ENCODE results near the gene SLC35F1.

- TF ChIP-seq SUZ12 (IDR thresholded peaks at IDR 0.05) = no peak
- no peak for TF ChIP-seq FOXK2 (IDR thresholded peaks at IDR 0.05)
- no peak for TF ChIP-seq HDGF (IDR thresholded peaks at IDR 0.05; ENCODE audit: borderline replicate concordance)
- TF ChIP-seq NFRKB (IDR thresholded peaks at IDR 0.05) = no peak
- no peak for TF ChIP-seq BHLHE40 (IDR thresholded peaks at IDR 0.05; ENCODE audit: borderline replicate concordance)
- TF ChIP-seq ZNF384 (IDR thresholded peaks at IDR 0.05) = no peak
- TF ChIP-seq SP1 (IDR thresholded peaks at IDR 0.05) = no peak
- no peak for TF ChIP-seq ELF4 (IDR thresholded peaks at IDR 0.05)
- TF ChIP-seq, protein P1, sequence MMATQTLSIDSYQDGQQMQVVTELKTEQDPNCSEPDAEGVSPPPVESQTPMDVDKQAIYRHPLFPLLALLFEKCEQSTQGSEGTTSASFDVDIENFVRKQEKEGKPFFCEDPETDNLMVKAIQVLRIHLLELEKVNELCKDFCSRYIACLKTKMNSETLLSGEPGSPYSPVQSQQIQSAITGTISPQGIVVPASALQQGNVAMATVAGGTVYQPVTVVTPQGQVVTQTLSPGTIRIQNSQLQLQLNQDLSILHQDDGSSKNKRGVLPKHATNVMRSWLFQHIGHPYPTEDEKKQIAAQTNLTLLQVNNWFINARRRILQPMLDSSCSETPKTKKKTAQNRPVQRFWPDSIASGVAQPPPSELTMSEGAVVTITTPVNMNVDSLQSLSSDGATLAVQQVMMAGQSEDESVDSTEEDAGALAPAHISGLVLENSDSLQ (IDR thresholded peaks at IDR 0.05) = no peak
- no peak for TF ChIP-seq FOXM1 (IDR thresholded peaks at IDR 0.05; ENCODE audit: borderline replicate concordance)
- no peak for TF ChIP-seq CTBP1 (IDR thresholded peaks at IDR 0.05; ENCODE audit: borderline replicate concordance)
- no peak for TF ChIP-seq TARDBP (IDR thresholded peaks at IDR 0.05)
- no peak for TF ChIP-seq FOXA1 (IDR thresholded peaks at IDR 0.05)
- no peak for TF ChIP-seq L3MBTL2 (conservative IDR thresholded peaks at IDR 0.05)
Observed at GRCh38 chr6:118292558-118292957, 385.5 kb downstream of the SLC35F1 start.
